Stimulated activated CD4-positive, alpha-beta T cell treated with anti-CD3 and anti-CD28 coated beads, Interleukin-4, amount 100 ng/mL, for 4 hours (primary cell): ENCODE data around the gene SGTB.
"Not testable (repeated sequence)": the region's sequence is repeated elsewhere in the genome, so short reads cannot be mapped to it uniquely, and the experiment has no call there.

ENCODE experiments used
- DNase-seq, 2 experiments: peaks; one replicate each; pipeline ENCODE4 v3.0.0-alpha.2; 2020

SGTB gene

DNA sequence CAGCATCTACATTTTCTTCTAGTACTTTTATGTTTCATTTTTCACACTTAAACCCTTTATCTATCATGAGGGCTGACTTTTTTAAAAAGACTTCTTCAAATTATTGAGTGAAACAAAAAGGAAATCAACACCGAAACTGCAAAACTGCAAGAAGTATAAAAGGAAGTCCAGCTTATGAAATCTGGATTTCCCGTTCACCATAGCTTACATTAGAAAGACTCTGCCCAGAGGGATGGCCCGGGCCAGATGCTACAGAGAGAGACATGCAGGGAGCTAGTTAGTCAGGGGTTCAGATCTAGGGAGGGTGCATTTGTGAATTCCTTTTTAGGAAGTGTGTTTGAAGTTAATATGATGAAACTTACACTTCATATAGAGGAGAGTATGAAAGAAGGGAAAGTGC is 10.1 kb upstream of the SGTB start:
- not testable (repeated sequence) for DNase-seq

DNA sequence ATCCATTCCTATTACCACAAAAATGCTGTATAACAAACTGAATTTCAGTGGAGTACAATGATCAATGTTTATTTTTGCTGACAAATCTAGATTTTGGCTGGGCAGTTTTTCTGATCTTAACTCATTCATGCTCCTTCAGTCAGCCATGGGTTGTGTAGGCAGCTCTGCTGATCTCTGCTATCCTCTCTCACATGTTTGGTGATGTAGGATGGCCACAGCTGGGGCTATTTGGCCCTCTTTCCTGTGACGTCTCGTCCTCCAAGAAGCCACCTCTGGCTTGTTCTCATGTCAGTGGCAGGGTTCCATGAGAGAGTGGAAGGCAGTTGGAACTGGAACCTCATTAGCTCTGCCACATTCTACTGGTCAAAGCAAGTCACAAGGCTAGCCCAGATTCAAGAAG is 9.0 kb upstream of the SGTB start:
- no peak for DNase-seq

DNA sequence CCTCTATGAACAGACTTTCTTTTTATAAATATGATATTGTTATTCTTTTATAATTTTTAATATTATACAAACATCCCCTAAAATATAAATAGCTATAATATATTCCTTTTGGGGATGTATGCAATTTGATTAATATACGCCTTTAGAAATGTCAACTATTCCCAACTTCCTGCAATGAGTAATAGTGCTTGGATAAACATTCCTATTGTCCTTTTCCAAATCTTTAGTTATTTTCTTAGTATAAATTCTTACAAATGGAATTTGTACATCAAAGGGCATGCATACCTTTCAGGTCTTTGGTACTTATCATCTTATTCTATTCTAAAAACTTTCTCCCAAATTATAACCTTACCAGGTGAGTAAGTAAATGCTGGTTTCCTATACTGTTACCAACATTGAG is 6.3 kb upstream of the SGTB start:
- no peak for DNase-seq

GRCh38 chr5:65727491-65728156 is 5.7 kb upstream of the SGTB start:
- no peak for DNase-seq

- DNase-seq, result no peak
Observed at GRCh38 chr5:65722575-65723403, 880 bp upstream of the SGTB start.

DNA sequence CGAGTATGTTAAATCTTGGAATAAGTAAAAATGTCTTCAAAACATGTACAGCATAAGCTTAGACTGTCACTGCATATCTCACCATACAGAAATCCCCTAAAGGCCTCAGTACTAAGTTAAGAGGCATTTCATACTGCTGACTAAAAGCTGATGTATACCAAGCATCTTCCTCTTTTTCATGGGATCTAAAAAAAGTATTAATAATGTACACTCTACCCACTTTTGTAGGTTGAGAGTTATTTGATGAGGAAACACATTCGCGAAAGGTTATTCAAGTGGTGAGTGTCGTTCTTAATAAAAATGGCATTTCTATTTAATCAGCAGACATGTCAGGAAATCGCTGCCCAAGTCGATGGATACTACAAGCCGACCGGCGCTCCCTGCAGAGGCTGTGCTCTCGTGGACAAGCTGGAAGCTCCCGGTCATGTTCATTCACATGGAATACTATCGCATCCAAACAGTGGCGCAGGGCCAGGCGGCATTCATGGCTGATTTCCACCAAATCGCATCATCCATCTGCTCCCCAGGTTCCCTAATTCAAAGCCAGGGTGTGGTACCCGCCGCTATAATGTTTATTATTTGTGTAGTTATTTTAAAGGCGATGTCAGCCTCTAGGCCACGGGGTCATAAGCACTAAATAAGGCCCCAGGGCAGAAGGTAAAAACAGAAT is 724 bp downstream of the SGTB start:
- no peak for DNase-seq

DNA sequence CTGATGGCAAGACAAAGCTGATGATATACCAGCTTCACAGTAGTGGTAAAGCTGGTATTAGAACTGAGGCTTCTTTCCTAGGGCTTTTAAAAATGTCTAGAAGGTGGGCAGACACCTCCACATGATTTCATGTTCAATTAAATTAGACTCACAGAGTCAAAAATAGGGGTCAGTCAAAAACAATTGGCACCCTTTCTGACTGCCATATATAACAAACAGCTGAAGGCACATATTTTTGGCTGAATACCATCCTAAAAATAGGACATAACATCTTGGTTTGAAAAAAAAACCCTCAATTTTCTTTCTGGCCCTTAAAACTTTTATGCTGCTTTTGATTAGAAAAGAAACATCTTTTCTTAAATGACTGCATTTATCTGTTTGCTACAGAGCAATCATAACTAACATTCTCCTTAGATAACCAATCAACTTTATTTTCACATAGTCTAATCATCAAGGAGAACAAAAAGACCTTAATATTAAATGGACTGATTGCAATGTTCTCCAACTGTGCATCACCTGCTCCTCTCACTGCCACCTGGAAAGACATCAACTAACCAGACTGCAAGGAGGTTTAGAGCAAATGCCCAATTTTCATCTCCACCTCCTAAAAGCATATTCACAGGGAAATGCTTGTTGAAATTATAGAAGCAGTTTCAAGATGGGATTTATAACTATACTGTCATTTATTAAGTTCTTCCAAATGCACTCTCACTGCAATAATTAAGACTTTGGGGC is 3.2 kb downstream of the SGTB start:
- no peak for DNase-seq

DNA sequence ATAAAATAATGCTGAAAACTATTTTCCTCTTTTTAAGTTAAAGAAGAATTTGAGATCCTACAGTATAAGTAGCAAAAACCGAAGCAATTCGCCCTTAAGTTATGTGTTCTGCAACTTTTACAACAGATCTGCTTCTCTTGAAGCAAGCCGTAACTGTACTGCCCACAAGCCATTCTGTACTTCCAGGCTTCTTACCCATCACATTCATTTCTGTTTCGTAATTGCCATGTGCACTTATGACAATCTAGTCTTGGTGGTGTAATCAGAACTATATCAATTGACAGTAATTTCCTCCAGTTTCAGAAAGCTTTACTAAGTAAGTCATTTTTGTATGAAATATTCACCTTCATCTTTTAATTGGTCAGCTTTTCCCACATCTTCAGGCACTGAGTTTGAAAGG is 13.8 kb downstream of the SGTB start:
- DNase-seq, result no peak

DNA sequence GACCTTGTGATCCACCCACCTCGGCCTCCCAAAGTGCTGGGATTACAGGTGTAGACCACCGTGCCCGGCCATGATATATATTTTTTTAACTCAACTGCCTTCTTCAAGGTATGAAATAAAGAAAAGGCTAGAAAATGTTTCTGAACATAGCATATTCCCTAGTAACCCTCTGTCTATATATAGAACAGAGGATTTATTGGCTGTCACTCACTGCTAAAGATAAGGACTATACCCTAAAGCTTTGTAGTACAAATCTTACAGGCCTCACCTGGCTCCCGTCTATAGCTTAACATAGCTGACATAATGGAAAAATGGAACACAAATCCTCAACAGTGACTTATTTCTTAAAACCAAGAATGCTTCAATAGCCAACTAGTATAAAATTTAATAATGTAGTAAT is 14.2 kb downstream of the SGTB start:
- no peak for DNase-seq

GRCh38 chr5:65704621-65705239 is 17.2 kb downstream of the SGTB start:
- no peak for DNase-seq

DNA sequence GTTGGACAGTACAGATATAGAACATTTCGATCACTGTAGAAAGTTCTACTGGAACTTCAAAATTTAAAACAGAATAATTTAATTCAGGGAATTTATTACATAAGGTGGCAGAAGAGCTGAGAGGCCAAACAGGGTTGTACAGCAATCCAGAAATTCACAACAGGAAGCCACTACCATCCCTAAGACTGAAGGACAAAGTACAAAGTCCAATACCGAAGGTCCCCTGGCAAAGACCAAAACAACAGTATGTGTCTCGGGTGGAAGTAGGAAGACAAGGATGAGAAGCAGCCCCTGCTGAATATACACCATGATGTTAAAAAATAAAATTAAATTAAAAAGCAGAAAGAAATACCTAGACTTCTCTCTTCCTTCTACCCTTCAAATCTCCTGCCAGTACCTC is 19.9 kb downstream of the SGTB start:
- no peak for DNase-seq

- no peak for DNase-seq
Observed at GRCh38 chr5:65699338-65699737, 22.6 kb downstream of the SGTB start.

GRCh38 chr5:65696892-65697291 is 25.0 kb downstream of the SGTB start:
- DNase-seq, result no peak

DNA sequence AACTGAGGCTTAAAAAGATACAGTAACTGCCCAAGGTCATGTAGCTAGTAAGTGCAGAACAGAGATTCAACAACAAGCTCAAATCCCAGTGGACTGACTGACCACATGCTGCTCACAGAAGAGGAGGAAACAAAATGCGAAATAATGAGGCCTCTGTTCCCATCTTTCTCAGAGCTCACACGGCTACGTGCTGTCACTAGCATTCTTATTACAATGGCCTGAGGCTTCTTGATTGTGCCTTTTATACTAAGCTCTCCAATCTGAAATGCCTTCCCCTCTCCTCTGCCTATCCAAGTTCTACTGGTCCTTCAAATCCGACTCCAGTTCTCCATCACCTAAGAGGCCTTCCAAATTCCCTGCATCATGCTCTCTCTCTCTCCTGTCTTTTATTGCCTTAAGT is 26.0 kb downstream of the SGTB start:
- DNase-seq, result no peak

DNA sequence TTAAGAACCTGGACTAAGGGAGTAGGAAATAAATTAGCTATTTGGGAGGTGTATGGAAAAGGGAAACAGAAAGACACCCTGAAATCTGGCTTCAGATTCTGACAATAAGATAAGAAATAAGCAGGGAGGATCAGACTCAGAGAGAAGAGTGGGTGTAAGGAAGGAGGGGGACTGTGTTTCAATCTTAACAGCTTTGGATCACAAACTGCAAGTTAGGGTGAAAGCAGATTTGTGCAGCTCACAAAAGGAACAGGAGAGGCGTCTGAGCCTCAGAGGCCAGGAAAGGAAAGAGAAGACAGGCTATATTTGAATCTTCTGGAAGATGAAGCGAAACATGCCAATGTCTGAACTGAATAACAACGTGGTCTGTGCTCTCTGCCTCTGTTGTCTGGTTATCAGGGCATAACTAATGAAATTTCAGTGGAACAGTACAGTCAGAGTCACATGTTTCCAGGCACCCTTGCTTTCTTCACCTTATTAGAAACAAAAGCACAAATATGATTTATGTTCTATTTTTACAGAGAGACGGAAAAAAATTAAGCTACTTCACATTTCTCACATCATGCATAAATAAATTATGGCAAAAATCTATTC is 26.6 kb downstream of the SGTB start:
- DNase-seq, result no peak

DNA sequence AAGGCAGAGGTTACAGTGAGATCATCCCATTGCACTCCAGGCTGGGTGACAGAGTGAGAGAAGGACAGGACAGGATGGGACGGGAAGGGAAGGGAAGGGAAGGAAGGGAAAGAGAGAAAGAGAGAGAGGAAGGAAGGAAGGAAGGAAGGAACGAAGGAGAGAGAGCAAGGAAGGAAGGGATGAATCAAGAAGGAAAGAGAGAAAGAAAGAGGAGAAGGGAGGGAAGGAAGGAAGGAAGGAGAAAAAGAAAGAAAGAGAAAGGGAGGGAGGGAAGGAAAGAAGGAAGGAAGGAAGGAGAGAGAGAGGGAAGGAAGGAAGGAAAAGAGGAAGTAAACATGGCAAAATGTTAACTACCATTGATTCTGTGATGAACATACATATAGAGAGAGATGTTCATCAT is 28.8 kb downstream of the SGTB start:
- no peak for DNase-seq

DNA sequence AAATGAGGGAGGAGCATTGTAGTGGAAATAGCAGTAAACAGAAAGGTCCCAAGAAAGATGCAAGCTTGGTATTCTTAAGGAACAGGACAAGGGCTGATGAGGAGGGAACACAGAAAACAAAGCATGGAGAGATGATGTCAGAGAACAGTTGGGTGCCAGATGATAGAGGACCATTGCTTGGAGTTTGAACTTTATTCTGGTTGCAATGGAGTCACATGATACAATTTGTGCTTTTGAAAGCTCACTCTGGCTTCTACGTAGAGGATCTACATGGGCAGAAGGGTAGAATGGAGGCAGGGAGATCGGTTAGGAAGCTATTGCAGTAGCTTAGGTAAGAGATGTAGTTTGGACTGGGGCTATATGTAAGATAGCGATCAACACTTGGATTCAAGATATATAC is 39.8 kb downstream of the SGTB start:
- no peak for DNase-seq

- not testable (repeated sequence) for DNase-seq
Observed at GRCh38 chr5:65676056-65676455, 45.9 kb downstream of the SGTB start.

DNA sequence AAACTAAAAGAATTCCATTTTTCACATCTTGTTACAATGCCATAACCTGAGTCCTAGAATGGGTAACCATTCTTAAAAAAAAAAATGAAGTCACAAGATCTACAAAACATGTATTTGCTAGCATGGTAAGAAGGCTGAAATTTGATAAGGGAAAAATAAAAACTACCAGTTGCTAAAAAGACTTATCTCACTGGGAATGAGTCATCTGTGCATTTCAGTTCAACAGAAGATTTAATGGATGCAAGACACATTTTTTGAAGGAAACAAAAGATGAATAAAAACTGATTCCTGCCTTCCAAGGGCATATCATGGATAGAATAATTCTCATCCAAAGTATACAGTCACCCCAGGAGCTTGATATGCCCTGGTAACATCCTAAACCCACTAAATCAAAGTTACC is 47.2 kb downstream of the SGTB start:
- DNase-seq, result no peak

GRCh38 chr5:65672796-65673195 is 49.1 kb downstream of the SGTB start:
- no peak for DNase-seq

DNA sequence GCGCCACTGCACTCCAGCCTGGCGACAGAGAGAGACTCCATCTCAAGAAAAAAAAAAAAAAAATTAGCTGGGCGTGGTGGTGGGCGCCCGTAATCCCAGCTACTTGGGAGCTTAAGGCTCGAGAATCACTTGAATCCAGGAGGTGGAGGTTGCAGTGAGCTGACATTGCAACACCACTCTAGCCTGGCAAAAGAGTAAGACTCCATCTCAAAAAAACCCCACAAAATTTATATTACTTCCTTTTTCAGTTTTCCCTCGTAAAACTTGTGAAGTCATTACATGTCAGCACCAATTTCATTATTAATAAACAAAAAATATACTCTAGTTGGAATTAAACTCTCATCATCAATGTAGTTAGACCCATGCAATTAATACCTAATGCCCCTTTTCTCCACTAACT is 53.2 kb downstream of the SGTB start:
- no peak for DNase-seq

DNA sequence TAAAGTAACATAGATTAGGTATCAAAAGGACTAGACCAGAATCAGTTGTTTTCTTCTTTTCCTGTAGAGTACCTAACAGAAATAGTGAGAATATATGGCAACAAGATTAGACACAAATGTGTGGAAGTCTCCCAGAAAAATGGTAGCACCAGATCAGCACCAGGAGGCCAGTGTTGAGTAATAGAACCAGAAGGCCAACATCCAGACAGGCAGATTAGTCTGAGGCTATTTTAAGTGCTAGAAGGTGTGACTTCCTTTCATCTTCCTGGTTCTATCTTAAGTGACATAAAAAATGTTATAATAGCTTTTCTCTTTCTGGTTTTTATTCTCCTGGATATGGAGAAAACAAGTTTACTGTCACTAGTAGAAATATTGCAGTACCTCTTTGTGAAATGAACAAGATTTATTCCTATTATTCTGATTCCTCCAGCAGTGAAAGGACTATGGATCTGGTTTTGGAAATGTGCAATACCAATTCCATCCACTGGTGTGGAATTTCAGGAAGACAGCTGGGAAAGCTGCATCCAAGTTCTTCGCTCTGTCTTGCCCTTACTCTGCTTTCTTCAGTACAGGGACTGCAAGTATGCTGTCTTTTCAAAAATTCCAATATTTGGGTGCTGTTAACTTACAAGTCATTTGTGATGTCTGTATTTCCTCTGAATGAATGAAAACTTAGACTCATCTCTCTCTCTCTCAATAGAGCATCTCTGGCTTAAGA is 57.9 kb downstream of the SGTB start:
- no peak for DNase-seq
